ENCODE results near the gene CCNQ.

DNA sequence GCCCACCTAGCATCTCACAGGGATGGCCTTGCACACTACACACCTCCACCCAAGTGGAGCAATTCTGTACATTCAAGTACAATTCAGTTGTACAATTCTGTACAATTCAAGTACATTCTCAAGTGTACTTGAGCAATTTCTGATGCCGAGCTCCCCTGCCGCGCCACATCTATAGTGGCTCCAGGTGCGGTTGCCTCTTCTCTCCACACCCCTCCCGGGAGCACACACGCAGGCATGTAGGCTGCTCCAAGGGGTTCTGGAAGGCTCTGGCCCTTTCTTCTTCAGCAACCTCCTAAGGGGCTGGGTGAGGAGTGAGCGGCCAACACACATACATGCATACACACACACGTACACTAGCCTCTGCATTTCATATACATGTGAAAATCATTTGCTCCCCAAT is 29.2 kb upstream of the CCNQ start:
- TF ChIP-seq, protein P1, sequence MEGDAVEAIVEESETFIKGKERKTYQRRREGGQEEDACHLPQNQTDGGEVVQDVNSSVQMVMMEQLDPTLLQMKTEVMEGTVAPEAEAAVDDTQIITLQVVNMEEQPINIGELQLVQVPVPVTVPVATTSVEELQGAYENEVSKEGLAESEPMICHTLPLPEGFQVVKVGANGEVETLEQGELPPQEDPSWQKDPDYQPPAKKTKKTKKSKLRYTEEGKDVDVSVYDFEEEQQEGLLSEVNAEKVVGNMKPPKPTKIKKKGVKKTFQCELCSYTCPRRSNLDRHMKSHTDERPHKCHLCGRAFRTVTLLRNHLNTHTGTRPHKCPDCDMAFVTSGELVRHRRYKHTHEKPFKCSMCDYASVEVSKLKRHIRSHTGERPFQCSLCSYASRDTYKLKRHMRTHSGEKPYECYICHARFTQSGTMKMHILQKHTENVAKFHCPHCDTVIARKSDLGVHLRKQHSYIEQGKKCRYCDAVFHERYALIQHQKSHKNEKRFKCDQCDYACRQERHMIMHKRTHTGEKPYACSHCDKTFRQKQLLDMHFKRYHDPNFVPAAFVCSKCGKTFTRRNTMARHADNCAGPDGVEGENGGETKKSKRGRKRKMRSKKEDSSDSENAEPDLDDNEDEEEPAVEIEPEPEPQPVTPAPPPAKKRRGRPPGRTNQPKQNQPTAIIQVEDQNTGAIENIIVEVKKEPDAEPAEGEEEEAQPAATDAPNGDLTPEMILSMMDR (IDR thresholded peaks at IDR 0.05): no peak
- no peak for TF ChIP-seq ZFX (IDR thresholded peaks at IDR 0.05; ENCODE audit: borderline replicate concordance)
